ENCODE results near the gene LYAR.
"Not testable (repeated sequence)": the region's sequence is repeated elsewhere in the genome, so short reads cannot be mapped to it uniquely, and the experiment has no call there.

LYAR gene

GRCh38 chr4:4260185-4260751 lies 29.7 kb downstream of the LYAR start:
- peak; percentile 53 for DNase-seq (ENCODE audit: low spot score)

GRCh38 chr4:4259484-4260100 lies 30.4 kb downstream of the LYAR start:
- no peak for DNase-seq (ENCODE audit: low spot score)

- not testable (repeated sequence) for DNase-seq (ENCODE audit: low spot score)
Measured at GRCh38 chr4:4257705-4258104, 32.2 kb downstream of the LYAR start.

GRCh38 chr4:4256799-4257198 lies 33.2 kb downstream of the LYAR start:
- no peak for DNase-seq (ENCODE audit: low spot score)

DNA sequence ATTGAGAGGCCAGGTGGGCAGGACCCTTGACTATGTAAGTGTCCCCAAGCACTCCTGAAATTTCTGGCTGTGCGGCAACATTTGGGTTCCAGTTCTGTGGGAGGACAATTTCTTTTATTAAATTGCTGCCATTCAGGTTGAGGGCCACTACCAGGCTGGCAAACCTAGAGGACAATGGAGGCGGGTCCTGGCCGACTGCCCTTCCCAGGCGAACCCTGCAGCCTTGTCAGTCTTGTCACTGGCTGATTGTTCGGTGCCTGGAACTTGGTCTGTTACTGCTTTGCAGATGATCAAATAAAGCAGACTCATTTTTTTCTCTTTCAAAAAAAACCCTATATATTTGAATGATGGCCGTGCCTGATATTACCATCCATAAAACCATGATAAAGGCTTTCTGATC lies 35.3 kb downstream of the LYAR start:
- DNase-seq (ENCODE audit: low spot score) = no peak

GRCh38 chr4:4254199-4254598 lies 35.8 kb downstream of the LYAR start:
- no peak for DNase-seq (ENCODE audit: low spot score)

DNA sequence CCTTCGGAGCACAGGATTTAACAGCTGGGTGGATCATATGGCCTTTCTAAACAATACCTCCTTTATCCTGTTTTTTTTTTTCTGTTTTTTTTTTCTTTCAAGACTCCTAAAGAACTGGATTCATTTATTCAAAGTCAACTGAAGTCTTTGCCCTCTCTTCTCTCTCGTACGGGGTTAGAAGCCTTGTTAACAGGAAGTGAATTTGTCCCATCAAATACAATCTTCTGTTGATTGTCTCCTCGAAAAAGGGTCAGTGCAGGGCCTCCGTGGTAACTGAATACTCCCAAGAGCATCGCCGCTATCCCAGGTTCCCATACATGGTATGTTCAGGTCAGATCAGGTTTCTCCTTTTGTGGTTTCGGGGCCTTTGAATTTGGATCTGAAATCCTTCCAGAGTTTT lies 40.1 kb downstream of the LYAR start:
- DNase-seq (ENCODE audit: low spot score) = no peak

DNA sequence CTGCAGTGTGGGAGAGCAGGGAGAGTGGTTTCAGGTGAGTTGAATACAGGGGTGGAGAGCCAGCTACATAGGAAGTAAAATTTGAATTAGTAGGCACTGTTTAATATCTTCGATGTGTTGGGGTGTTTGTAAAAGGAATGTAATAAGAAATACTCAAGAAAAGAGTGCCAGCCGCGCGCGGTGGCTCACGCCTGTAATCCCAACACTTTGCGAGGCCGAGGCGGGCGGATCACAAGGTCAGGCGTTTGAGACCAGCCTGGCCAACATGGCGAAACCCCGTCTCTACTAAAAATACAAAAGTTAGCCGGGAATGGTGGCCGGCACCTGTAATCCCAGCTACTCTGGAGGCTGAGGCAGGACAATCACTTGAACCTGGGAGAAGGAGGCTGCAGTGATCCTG lies 40.6 kb downstream of the LYAR start:
- DNase-seq (ENCODE audit: low spot score) = not testable (repeated sequence)

GRCh38 chr4:4248885-4249203 lies 41.1 kb downstream of the LYAR start:
- peak; percentile 22 for DNase-seq (ENCODE audit: low spot score)

DNA sequence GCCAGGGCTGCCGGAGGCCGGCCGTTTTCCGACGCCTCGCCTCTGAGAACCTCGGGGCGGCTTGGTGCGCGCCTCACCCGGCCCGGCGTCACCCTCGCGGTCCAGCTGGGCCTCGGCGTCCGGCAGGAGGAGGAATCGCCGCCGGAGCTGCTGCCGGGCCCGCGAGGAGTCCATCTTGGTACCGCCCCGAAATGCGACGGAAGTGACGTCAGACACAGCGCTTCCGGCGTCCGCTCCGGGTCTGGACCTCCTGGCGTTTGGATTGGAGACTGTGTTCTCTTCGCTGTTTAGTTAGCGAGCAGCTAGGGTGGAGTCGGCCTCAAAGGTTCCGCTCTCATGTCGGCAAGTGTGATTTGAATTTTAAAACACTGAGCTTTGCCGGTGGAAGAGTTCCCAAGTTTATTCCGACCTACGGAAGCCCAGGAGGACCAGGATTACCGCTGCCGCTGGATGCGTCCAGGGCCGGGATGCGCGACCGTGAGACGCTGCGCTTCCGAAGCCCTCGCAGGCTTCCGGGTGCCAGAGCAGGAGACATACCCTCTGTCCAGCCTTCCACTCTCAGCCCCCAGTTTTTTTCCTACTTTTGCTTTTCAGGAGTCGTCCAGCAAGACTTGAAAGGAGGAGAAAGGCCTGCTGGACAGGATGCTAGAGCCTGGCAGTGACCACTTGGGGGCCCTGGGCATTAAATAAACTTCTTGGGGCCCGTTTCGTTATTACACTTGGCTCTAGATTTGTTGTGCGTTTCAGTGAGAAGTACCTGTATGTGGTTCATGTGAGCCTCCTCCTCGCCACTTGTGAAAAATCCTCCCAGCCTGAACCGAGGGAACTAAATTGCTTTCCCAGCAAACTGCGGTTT lies 41.7 kb downstream of the LYAR start, which contains the start of gene TMEM128:
TMEM128 (minus strand) TSS at position 195 of the 856 bp plus-strand sequence; CDS start at position 174, 21 bp downstream.
- DNase-seq (ENCODE audit: low spot score) = peak; percentile 93

DNA sequence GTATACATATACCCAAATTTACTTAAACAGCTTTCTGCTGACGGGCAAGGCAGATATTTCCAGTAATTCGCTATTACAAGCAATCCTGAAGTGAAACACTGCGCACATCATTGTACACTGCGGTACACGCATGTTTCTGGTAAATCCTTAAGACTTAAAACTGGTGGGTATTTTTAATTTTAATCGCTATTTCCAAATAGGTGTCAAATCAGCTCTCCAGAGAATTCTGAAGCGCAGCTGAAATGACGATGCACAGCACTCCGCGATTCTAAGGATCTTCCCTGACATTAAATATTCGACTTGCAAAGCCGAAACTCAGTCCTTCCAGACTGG lies 42.3 kb downstream of the LYAR start:
- no peak for DNase-seq (ENCODE audit: low spot score)

GRCh38 chr4:4245172-4245571 lies 44.8 kb downstream of the LYAR start:
- no peak for DNase-seq (ENCODE audit: low spot score)

GRCh38 chr4:4239551-4239950 lies 50.4 kb downstream of the LYAR start:
- DNase-seq (ENCODE audit: low spot score) = not testable (repeated sequence)

GRCh38 chr4:4233610-4234009 lies 56.3 kb downstream of the LYAR start:
- DNase-seq (ENCODE audit: low spot score) = no peak

- DNase-seq (ENCODE audit: low spot score) = no peak
Measured at GRCh38 chr4:4228356-4228668, 61.6 kb downstream of the LYAR start.

DNA sequence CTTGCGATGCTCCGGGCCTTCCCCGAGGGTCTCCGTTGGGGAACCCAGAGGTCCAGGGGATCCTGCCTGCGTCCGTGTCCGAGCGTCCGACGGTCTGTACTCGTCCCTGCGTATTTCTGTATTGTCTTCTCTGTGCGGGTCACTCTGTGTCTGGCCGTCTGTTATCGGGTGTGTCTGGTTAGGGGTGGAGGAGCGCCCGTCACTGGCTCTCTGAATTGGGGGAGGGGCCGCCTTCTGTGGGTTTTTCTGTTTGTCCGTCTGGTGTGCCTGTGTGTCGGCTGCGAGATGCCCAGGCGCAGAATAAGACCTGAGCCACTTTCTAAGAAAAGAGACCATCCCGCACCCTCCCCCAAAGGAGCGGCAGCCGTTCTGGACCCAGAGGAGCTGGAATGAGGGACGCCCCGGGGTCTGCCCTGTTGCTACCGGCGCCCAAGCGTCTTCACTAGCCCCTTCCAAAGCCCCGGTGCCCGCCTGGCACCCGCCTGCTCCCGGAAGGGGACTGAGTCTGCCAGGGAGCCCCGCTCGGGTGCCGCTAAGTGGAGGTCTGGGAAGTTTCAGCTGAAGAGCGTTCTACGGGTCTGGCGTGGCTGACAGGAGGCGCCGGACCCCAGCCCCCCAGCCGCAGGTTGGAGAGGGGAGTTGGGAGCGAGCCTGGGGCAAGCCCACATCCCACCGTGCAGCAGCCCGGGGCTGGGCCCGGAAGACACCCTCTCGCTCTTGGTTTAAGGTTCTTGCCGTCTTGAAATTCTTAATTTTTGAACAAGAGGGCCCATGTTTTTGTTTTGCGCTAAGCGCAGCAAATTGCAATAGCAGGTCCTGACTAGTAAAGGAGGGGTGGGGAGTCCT lies 62.2 kb downstream of the LYAR start:
- no peak for DNase-seq (ENCODE audit: low spot score)

DNA sequence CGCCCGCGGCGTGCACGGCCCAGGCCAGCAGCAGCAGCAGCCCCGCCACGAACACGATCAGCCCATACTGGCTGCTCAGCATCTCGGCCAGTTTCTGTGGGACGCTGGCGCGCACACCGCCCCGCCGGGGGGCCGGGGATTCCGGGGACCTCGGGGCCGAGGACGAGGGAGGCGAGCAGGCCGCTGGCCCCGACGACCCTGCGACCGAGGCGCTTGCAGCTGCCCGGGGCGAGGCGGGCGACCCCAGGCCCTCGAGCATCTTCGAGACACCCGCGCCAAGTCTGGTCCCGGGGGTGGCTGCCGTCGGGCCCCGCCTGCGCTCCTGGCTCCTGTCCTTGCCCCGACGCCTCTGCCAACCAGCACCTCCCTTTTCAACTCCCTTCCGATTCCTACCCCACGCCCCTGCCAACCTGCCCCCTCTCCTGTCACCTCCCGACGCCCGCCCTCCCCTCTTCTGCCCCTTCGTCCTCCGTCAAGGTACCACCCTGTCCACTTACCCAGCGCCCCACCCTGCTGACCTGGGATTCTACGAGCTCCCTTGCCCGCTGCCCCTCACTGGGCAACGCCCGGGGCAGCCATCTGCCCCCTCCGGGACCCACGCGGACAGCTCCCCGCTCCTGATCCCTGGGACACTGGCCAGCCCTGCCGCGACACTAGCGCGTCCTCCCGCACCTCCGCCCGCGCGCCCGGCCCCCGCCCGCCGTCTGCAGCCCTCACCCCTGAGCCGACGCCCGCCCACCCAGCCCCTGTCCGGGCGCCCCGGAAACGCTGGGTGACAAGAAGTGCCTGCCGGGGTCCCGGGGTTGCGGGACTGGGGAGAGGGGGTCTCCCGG lies 63.1 kb downstream of the LYAR start, which contains the start of gene OTOP1:
OTOP1 (minus strand) TSS at position 324 of the 833 bp plus-strand sequence; CDS start at position 259, 65 bp downstream.
- DNase-seq (ENCODE audit: low spot score) = no peak

- DNase-seq (ENCODE audit: low spot score) = peak; percentile 7
Measured at GRCh38 chr4:4225915-4226605, 63.9 kb downstream of the LYAR start.
